ENCODE measurements around the gene EIF4B. TPM values are rescaled to one million over a fixed set of nuclear protein-coding genes. Genes with fewer than 3 reads are reported as not detected.

Gene EIF4B
- total RNA-seq, 1 donor from 2014 or later: 544 TPM

- Mint-ChIP-seq H3K4me3 (no peak overlapping the region), H3K27ac (no peak overlapping the region), H3K9me3 (no peaks in the 10 kb centered on the region), H3K4me1 (peaks cover 8% of the 10 kb centered on the region), H3K27me3 (ENCODE audit: low read depth) (no peaks in the 10 kb centered on the region), H3K36me3 (peaks cover 5% of the 10 kb centered on the region)
- DNase-seq (ENCODE audit: low spot score in 2 of 2, unreplicated experiment in 2 of 2): no peak
- no peak for TF ChIP-seq CTCF (IDR thresholded peaks at IDR 0.05; ENCODE audit: unreplicated experiment)
Measured at GRCh38 chr12:53060064-53060720, 53.9 kb downstream of the EIF4B start.

GRCh38 chr12:53060721-53061276, 54.5 kb downstream of the EIF4B start:
- H3K9me3 Mint-ChIP-seq: no peaks in the 10 kb centered on the region
- H3K36me3 Mint-ChIP-seq: peaks cover 6% of the 10 kb centered on the region
- no peak for TF ChIP-seq CTCF (IDR thresholded peaks at IDR 0.05; ENCODE audit: unreplicated experiment)
- no peak overlapping the region for H3K27ac Mint-ChIP-seq
- peaks cover 6% of the 10 kb centered on the region for H3K4me1 Mint-ChIP-seq
- DNase-seq (ENCODE audit: low spot score in 2 of 2, unreplicated experiment in 2 of 2): no peak
- H3K4me3 Mint-ChIP-seq: no peak overlapping the region
- no peaks in the 10 kb centered on the region for H3K27me3 Mint-ChIP-seq (ENCODE audit: low read depth)

- no peak for TF ChIP-seq CTCF (IDR thresholded peaks at IDR 0.05; ENCODE audit: unreplicated experiment)
- peaks cover 9% of the 10 kb centered on the region for H3K36me3 Mint-ChIP-seq
- no peak overlapping the region for H3K4me3 Mint-ChIP-seq
- no peaks in the 10 kb centered on the region for H3K9me3 Mint-ChIP-seq
- no peaks in the 10 kb centered on the region for H3K27me3 Mint-ChIP-seq (ENCODE audit: low read depth)
- H3K27ac Mint-ChIP-seq: peak overlapping the region; percentile 34
- peak in 1 of 2 experiments; percentile 28 for DNase-seq (ENCODE audit: low spot score in 2 of 2, unreplicated experiment in 2 of 2)
- H3K4me1 Mint-ChIP-seq: peaks cover 13% of the 10 kb centered on the region
Measured at GRCh38 chr12:53061404-53062010, 55.3 kb downstream of the EIF4B start.

GRCh38 chr12:53062011-53062961, 56.0 kb downstream of the EIF4B start:
- H3K36me3 Mint-ChIP-seq: peaks cover 9% of the 10 kb centered on the region
- DNase-seq (ENCODE audit: low spot score in 2 of 2, unreplicated experiment in 2 of 2): no peak
- H3K4me3 Mint-ChIP-seq: no peak overlapping the region
- peaks cover 19% of the 10 kb centered on the region for H3K4me1 Mint-ChIP-seq
- H3K27ac Mint-ChIP-seq: peak overlapping the region; percentile 34
- H3K27me3 Mint-ChIP-seq (ENCODE audit: low read depth): no peaks in the 10 kb centered on the region
- no peak for TF ChIP-seq CTCF (IDR thresholded peaks at IDR 0.05; ENCODE audit: unreplicated experiment)
- H3K9me3 Mint-ChIP-seq: no peaks in the 10 kb centered on the region

- Mint-ChIP-seq H3K9me3 (no peaks in the 10 kb centered on the region), H3K4me1 (peaks cover 20% of the 10 kb centered on the region), H3K36me3 (peaks cover 10% of the 10 kb centered on the region), H3K27me3 (ENCODE audit: low read depth) (no peaks in the 10 kb centered on the region), H3K4me3 (no peak overlapping the region), H3K27ac (no peak overlapping the region)
- DNase-seq (ENCODE audit: low spot score in 2 of 2, unreplicated experiment in 2 of 2): no peak
- no peak for TF ChIP-seq CTCF (IDR thresholded peaks at IDR 0.05; ENCODE audit: unreplicated experiment)
Measured at GRCh38 chr12:53062977-53063707, 56.9 kb downstream of the EIF4B start.
